Non-pigmented ciliary epithelial cell (primary cell): ENCODE results near the gene CEACAM4.
"Not testable (repeated sequence)": the region's sequence is repeated elsewhere in the genome, so short reads cannot be mapped to it uniquely, and the experiment has no call there.

Experiments used
- DNase-seq: peaks from one replicate; pipeline ENCODE4 v3.0.0-alpha.2; 2010; ENCODE audit warnings: low read depth

Gene CEACAM4

DNA sequence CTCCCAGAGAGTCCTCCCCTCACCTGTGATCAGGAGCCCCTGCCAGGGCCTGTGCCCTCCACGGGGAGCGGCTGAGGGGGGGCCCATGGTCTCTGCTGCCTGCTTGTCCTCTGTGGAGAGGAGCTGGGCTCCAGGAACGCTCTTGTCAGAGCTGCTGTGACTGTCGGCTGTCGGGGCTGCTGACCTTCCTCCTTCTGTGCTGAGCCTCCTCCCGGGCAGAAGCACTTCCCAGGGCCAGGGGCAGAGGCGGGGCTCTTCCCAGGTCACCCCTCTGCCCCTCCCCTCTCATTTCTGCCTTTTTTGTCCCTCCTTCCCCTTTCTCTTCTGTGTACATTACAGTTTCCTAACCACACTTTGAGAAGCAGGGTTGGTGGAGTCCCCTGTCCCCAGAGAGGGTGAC is at the start of gene CEACAM4:
CEACAM4 (minus strand) TSS at position 198 of the 400 bp plus-strand sequence; CDS start at position 87, 111 bp downstream.
- no peak for DNase-seq

- DNase-seq, result no peak
Measured at GRCh38 chr19:41671486-41671885, 44.6 kb upstream of the CEACAM4 start.

GRCh38 chr19:41670755-41671154 is 43.9 kb upstream of the CEACAM4 start:
- no peak for DNase-seq

DNA sequence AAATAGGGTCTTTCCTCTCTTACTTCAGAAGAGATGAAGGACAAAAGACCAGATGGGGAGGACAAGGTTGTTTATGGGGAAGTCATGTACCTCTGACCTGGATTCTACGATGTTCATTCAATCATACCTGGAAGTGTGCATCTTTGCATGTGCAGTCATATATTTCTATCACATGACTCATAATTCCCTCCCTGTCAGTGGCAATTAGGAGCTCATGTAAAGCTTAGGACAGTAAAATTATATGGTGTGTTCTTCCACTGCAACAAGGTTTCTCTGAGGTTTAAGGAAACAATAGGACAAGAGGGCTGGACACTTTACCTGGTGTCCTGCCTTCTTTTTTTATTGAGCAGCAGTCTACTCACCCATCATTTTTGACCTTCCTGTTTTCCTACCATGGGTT is 41.4 kb upstream of the CEACAM4 start:
- no peak for DNase-seq

- DNase-seq, result no peak
Measured at GRCh38 chr19:41666075-41666474, 39.2 kb upstream of the CEACAM4 start.

DNA sequence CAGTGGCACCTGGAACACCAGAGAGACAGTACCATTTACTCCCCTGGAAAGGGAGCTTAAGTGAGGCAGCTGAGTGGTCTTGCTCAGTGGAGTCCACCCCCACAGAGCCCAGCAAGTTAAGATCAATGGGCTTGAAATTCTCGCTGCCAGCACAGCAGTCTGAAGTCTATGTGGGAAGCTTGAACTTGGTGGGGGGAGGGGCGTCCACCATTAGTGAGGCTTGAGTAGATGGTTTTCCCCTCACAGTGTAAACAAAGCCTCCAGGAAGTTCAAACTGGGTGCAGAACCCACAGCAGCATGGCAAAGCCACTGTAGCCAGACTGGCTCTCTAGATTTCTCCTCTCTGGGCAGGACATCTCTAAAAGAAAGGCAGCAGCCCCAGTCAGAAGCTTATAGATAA is 30.3 kb upstream of the CEACAM4 start:
- DNase-seq, result no peak

DNA sequence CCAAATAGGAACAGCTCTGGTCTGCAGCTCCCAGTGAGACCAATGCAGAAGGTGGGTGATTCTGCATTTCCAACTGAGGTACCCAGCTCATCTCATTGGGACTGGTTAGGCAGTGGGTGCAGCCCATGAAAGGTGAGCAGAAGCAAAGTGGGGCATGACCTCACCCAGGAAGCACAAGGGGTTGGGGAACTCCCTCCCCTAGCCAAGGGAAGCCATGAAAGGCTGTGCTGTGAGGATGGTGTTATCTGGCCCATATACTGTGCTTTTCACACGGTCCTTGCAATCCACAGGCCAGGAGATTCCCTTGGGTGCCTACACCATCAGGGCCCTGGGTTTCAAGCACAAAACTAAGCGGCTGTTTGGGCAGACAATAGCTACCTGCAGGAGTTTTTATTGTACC is 29.9 kb upstream of the CEACAM4 start:
- not testable (repeated sequence) for DNase-seq

DNA sequence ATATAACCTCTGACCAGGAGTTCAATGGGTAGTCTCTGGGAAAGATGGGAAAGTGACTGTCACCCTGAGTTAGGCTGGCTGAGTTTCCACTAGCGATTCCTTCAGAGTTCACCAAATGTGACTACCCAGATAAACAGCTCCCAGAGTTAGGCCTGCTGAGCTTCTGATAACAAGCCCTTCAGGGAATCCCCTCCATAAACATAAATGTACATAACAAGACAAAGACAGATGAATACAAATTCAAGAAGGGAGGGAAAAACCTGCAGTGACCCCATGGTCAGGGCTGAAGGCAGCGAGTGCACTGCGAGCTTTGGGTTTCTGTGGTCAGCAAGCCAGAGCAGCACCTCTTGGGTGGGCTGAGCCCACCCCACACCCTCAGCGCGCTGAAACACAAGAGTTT is 25.4 kb upstream of the CEACAM4 start:
- DNase-seq, result no peak

- DNase-seq, result no peak
Measured at GRCh38 chr19:41649827-41650226, 23.0 kb upstream of the CEACAM4 start.

DNA sequence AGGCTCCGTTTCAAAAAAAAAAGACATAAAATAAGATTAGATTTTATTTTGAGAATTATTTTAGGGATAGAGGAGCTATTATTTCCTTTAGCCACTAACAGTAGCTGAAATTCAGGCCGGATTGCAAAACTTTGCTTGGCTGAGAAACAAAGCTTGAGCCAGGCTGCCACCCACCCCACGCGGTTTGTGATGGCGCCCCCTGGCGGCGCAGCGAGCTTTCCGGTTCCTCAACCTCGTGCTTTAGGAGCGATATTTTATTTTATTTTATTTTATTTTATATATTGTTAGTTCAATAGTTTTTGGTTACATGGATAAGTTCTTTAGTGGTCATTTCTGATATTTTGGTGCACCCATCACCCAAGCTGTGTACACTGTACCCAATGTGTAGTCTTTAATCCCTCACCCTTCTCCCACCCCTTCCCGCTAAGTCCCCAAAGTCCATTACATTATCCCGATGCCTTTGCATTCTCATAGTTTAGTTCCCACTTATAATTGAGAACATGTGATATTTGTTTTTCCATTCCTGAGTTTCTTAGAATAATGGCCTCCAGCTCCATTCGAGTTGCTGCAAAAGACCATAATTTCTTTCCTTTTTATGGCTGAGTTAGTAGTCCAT is 19.8 kb upstream of the CEACAM4 start:
- no peak for DNase-seq

- DNase-seq, result peak; percentile 13
Measured at GRCh38 chr19:41641879-41642485, 15.1 kb upstream of the CEACAM4 start.

GRCh38 chr19:41638641-41639081 is 11.8 kb upstream of the CEACAM4 start:
- no peak for DNase-seq

GRCh38 chr19:41637484-41637883 is 10.6 kb upstream of the CEACAM4 start:
- DNase-seq, result no peak

- no peak for DNase-seq
Measured at GRCh38 chr19:41627966-41628675, 1.2 kb upstream of the CEACAM4 start.

GRCh38 chr19:41626278-41626677 is 596 bp downstream of the CEACAM4 start:
- DNase-seq, result no peak

GRCh38 chr19:41624937-41625336 is 1.9 kb downstream of the CEACAM4 start:
- no peak for DNase-seq

- no peak for DNase-seq
Measured at GRCh38 chr19:41624515-41624914, 2.4 kb downstream of the CEACAM4 start.

DNA sequence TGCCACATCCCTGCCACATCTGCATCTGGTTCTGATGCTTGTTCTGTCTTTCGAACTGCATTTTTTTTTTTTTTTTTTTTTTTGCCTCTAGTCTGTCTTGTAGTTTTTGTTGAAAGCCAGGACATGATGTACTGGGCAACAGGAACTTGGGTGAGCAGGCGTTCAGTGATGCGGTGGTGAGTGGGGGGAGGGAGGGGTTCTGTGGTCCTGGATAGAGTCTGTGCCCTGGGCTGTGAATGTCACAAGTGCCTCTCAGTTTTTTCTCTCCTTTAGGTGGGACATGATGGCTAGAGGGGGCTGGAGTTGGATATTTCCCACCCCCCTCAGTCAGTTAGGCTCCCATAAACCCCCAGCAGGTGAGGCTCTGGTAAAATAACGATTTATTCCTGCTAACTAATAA is 3.5 kb downstream of the CEACAM4 start:
- DNase-seq, result no peak

DNA sequence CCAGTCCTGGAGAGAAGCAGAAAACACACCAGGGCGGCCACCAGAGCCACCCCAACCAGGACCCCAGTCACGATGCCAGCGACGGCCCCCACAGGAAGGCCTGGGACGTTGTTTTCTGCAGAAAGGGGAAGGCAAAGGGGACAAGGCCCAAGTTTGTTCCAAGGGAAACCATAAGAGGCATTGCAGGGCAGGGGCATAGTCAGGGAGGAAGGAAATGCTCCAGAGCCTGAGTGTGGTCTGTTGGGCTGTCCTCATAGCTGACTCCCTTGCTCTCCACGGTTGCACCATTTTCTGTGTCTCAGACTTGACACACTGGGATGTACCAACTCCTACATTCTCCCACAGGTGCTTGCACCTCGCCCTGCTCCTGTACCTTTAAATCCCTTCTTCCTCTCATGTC is 5.2 kb downstream of the CEACAM4 start:
- DNase-seq, result no peak

- no peak for DNase-seq
Measured at GRCh38 chr19:41621226-41621625, 5.6 kb downstream of the CEACAM4 start.

- DNase-seq, result no peak
Measured at GRCh38 chr19:41620171-41620570, 6.7 kb downstream of the CEACAM4 start.

- DNase-seq, result no peak
Measured at GRCh38 chr19:41619018-41619556, 7.8 kb downstream of the CEACAM4 start.
